Occipital lobe (tissue), 2 donors: Measurements from ENCODE around the gene CREB5. TPM values are rescaled to one million over a fixed set of nuclear protein-coding genes. Genes with fewer than 3 reads are reported as not detected.

Source experiments
- DNase-seq: peaks from one replicate; lab custom pipeline; 2025; lab: John Stamatoyannopoulos, UW
- total RNA-seq: library from RNA; depleted of rRNA; stranded (reverse); fragments of >200 nt; gene quantifications from one replicate; pipeline ENCODE4 v1.2.3, GENCODE V29; 2014

Gene CREB5
- total RNA-seq, 1 donor from 2014 or later, result 8.0 TPM

- DNase-seq, result no peak
Observed at GRCh38 chr7:28706584-28706983, 294.3 kb downstream of the CREB5 start.

DNA sequence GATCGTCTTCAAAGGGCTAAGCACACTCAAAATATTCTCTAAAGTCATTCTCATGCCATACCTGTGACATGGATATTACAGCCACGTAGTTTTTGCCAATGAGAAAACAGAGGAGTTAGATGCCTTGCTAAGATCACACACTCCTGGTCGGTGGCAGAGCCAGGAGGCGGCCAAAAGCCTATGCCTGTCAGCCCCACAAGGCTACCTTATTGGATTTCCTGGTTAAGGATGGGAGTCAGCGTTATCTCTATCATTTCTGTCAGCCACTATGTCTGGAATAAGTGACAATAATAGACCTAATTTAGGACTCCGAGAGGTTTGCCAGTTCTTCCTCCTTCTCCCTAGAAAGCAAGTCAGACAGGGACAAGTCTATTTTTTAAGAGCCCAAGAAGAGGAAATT, 295.0 kb downstream of the CREB5 start:
- DNase-seq, result no peak

GRCh38 chr7:28708033-28708951, 296.0 kb downstream of the CREB5 start:
- DNase-seq, result peak; percentile 48

- DNase-seq, result no peak
Observed at GRCh38 chr7:28709748-28710147, 297.4 kb downstream of the CREB5 start.

DNA sequence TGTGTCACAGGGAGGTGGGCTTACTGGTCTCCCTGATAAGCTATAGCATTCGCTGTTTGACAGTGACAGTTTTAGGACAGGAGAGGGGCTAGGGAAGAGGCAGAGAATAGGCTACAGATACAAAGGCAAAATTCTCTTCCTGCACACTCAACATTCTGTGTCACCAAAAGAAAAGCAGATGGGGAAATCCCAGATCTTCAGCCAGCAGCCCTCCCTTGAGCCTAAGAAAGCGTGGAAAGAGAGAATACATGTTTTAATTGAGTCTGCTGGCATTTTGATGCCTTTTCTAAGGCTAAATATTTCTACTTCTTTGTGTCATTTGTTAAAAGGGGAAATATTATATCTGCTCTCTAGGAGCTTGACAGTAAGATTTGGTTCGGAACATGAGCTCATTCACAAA, 298.8 kb downstream of the CREB5 start:
- no peak for DNase-seq

DNA sequence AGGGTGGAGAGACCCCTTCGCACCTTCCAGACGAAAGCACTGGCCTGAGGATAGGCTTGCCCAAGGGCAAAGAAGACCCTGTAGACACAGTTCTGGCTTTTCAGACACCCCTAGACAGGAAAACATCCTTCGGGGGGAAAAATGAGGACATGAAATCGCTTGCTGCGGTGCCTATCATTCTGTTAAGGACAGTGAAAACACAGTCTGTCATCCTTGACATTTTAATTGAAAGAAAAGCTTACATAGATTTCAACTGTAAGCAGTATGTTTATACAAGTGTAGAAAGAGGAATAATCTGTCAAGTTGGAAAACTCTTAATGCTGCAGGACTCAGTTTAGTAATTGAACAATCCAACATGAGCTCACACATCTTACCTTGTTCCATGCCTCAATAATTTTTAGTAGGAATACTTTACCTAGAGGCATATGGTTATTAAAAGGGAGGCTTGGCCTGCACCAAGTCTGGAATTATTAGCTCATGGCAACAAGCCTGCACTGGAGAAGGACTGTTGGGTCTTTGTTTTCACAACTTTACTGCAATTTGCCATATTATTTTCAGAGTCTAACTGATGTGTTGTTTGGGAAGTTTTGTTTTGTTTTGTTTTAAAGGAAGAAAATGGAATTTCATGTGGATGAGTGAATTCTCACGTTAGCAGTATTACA, 302.3 kb downstream of the CREB5 start:
- DNase-seq, result no peak

GRCh38 chr7:28717445-28718054, 305.2 kb downstream of the CREB5 start:
- no peak for DNase-seq

GRCh38 chr7:28718055-28718481, 305.8 kb downstream of the CREB5 start:
- DNase-seq, result no peak

GRCh38 chr7:28718545-28718944, 306.2 kb downstream of the CREB5 start:
- no peak for DNase-seq

GRCh38 chr7:28722684-28723083, 310.4 kb downstream of the CREB5 start:
- no peak for DNase-seq

DNA sequence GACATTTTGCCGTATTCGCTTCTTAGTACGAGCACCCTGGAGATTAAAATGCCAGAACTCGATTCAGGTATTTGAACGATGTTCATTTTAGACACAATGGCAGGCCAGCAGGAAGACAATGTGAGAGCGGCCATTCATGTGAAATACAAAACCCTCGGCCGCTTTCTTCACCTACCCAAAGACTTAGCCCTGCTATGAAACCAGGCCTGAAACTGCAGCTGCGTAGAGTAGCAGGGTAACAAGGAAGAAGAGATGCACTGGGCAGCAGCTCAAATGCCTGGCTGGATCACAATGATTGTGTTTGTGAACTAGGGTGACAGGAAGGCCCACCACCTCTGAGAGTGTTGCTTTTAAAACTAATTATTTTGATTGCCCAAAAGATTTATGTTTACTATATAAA, 311.0 kb downstream of the CREB5 start:
- no peak for DNase-seq

DNA sequence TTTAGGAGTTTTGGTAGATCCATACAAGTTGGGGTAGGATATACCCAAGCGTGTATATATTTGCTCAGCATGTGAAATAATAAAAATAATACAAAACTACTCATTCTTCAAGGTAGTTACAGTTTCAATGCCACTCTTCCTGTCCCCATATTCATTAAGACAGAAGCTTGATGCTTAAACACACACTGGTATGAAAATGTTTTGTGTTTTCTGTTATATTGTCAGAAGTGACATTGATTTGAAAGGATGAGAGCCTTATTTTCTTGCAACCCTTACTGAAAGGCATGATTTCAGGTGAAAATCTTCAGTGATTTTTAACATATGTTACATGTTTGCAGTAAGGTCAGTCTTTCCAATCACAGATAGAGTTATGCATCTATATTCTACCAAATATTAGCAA, 312.2 kb downstream of the CREB5 start:
- DNase-seq, result no peak

DNA sequence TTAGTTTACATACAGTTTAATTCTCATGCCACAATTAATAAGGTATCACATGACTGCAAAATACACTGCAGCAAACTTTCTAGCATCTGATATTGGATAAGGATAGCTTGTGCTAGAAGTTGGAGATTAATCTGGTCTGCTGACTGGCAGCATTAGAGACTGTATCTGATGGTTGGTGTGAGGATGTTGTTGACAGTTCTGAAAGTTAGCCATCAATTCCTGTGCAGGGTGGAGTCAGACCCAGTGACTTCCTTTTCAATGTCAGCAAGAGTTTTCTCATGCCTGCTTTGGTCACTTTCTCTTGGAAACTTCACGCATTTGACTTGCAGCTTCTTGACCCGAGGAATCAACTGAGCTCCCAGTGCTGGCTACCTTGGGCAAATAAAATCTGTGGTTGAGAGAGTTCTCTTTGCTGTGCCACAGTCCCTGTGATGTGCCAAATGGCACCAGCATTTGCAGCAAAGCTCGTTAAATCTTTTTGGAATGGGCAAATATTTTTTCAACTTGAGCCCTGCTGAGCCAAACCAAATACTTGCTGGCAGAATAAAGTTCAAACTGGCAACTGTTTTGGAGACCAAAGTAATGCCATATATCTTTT, 312.8 kb downstream of the CREB5 start:
- DNase-seq, result no peak

DNA sequence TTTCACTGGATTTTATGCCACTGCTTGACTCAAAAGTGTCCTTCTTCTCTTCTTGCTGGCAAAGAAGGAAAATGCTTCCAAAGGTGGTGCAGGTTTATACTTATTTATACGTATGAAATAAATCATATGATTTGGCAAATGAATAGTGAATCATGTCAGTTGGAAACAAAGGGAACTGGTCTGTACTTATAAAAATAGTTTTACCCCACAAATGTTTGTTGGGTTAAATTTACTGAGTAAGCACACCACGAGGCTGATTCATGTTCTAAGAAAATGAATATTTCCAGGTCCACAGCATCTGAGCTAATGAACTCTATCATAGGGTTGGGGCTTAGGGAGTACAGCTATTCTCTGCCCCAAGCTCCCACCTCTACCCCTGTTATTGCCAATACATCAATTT, 313.6 kb downstream of the CREB5 start:
- no peak for DNase-seq

DNA sequence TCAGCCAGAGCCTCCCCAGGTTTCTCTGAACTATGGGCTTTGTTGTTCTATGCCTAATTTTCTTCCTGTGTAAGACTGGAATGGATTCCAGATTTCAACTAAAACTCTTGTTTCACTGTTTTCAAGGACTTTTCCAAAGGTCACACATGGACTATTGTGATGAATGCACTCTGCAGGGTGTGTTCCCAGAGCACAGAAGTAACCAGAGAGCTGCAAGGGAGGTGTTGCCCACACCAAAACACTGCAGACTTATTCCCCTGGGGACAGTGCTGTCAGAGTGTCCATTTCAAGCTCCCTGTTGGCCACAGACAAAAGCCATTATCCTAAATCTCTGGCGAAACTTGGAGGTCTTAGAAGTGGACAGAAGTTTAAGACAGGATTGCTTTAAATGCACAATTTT, 314.2 kb downstream of the CREB5 start:
- DNase-seq, result no peak

GRCh38 chr7:28729281-28729680, 317.0 kb downstream of the CREB5 start:
- DNase-seq, result no peak

- no peak for DNase-seq
Observed at GRCh38 chr7:28729727-28730126, 317.4 kb downstream of the CREB5 start.

DNA sequence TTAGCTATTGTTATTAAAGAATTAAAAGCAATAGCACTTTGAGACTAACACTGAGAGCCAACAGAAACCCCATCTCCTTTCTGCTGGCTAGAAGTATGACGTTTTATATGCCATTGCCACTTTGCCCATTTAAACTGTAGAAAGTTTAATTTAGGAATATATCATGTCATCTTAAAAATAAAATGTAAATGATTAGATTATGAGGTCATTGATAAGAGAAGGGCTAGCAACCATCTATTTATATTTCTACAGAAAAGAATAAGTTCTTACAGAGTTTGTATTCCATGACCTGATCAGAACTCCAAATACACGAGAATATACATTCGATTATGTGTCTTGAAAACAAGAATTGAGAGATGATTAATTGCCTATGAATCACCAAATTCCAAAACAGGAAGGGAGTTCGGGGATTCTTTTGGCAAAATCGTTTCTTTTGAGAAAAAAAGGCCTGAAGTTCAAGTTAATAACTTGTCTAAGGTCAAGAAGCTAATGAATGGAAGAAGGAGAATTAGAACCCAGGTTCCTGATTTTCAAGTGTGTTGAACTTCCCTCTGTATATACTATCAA, 318.9 kb downstream of the CREB5 start:
- DNase-seq, result no peak

- no peak for DNase-seq
Observed at GRCh38 chr7:28732071-28732869, 320.0 kb downstream of the CREB5 start.

- DNase-seq, result no peak
Observed at GRCh38 chr7:28733035-28733434, 320.7 kb downstream of the CREB5 start.

- DNase-seq, result no peak
Observed at GRCh38 chr7:28738412-28738811, 326.1 kb downstream of the CREB5 start.
